ENCODE measurements around the gene CFAP97D2. TPM values are rescaled to one million over a fixed set of nuclear protein-coding genes. Genes with fewer than 3 reads are reported as not detected.
"Not testable (repeated sequence)": the region's sequence is repeated elsewhere in the genome, so short reads cannot be mapped to it uniquely, and the experiment has no call there.

Gene CFAP97D2
- total RNA-seq, 2 experiments from 2014 or later, result not detected

- DNase-seq, result no peak
- Mint-ChIP-seq H3K9me3 (ENCODE audit: insufficient read depth) (peaks cover 11% of the 10 kb centered on the region), H3K27me3 (ENCODE audit: low read depth) (peaks cover 9% of the 10 kb centered on the region), H3K4me1 (ENCODE audit: low read depth) (peaks cover 15% of the 10 kb centered on the region), H3K36me3 (ENCODE audit: low read depth) (peaks cover 5% of the 10 kb centered on the region), H3K4me3 (no peak overlapping the region), H3K27ac (no peak overlapping the region)
- ATAC-seq, result no peak
- ChIA-PET POLR2A (no interaction called here), CTCF (no interaction called here)
Observed at GRCh38 chr13:114177245-114178010, 1.6 kb upstream of the CFAP97D2 start.

GRCh38 chr13:114185182-114185971 is 6.3 kb downstream of the CFAP97D2 start:
- Mint-ChIP-seq H3K27ac (no peak overlapping the region), H3K4me1 (ENCODE audit: low read depth) (peaks cover 8% of the 10 kb centered on the region), H3K9me3 (ENCODE audit: insufficient read depth) (peaks cover 14% of the 10 kb centered on the region), H3K36me3 (ENCODE audit: low read depth) (peaks cover 3% of the 10 kb centered on the region), H3K27me3 (ENCODE audit: low read depth) (peaks cover 8% of the 10 kb centered on the region), H3K4me3 (no peak overlapping the region)
- ATAC-seq (no peak), DNase-seq (no peak)
- CTCF ChIA-PET, result no interaction called here
- POLR2A ChIA-PET, result no interaction called here

- H3K4me3 Mint-ChIP-seq, result no peak overlapping the region
- POLR2A ChIA-PET, result no interaction called here
- DNase-seq (no peak), ATAC-seq (no peak)
- peaks cover 2% of the 10 kb centered on the region for H3K36me3 Mint-ChIP-seq (ENCODE audit: low read depth)
- peaks cover 8% of the 10 kb centered on the region for H3K9me3 Mint-ChIP-seq (ENCODE audit: insufficient read depth)
- H3K4me1 Mint-ChIP-seq (ENCODE audit: low read depth), result peaks cover 13% of the 10 kb centered on the region
- peak overlapping the region; percentile 2 for H3K27ac Mint-ChIP-seq
- CTCF ChIA-PET, result no interaction called here
- peaks cover 5% of the 10 kb centered on the region for H3K27me3 Mint-ChIP-seq (ENCODE audit: low read depth)
Observed at GRCh38 chr13:114194853-114195252, 15.8 kb downstream of the CFAP97D2 start.

GRCh38 chr13:114196629-114197028 is 17.6 kb downstream of the CFAP97D2 start:
- Mint-ChIP-seq H3K36me3 (ENCODE audit: low read depth) (peaks cover 2% of the 10 kb centered on the region), H3K27ac (no peak overlapping the region), H3K4me1 (ENCODE audit: low read depth) (peaks cover 13% of the 10 kb centered on the region), H3K4me3 (no peak overlapping the region), H3K9me3 (ENCODE audit: insufficient read depth) (peaks cover 3% of the 10 kb centered on the region), H3K27me3 (ENCODE audit: low read depth) (peaks cover 3% of the 10 kb centered on the region)
- POLR2A ChIA-PET, result no interaction called here
- no peak for ATAC-seq
- DNase-seq, result no peak
- CTCF ChIA-PET, result no interaction called here

- ATAC-seq, result no peak
- DNase-seq, result no peak
- ChIA-PET CTCF (no interaction called here), POLR2A (no interaction called here)
- Mint-ChIP-seq H3K36me3 (ENCODE audit: low read depth) (no peaks in the 10 kb centered on the region), H3K4me1 (ENCODE audit: low read depth) (peaks cover 19% of the 10 kb centered on the region), H3K27ac (no peak overlapping the region), H3K9me3 (ENCODE audit: insufficient read depth) (no peaks in the 10 kb centered on the region), H3K4me3 (no peak overlapping the region), H3K27me3 (ENCODE audit: low read depth) (peaks cover 3% of the 10 kb centered on the region)
Observed at GRCh38 chr13:114198556-114198955, 19.5 kb downstream of the CFAP97D2 start.

- H3K27me3 Mint-ChIP-seq (ENCODE audit: low read depth); POLR2A ChIA-PET; H3K36me3 Mint-ChIP-seq (ENCODE audit: low read depth); H3K9me3 Mint-ChIP-seq (ENCODE audit: insufficient read depth); CTCF ChIA-PET; H3K27ac Mint-ChIP-seq; H3K4me3 Mint-ChIP-seq; DNase-seq; ATAC-seq: not testable (repeated sequence)
- peaks cover 20% of the 10 kb centered on the region for H3K4me1 Mint-ChIP-seq (ENCODE audit: low read depth)
Observed at GRCh38 chr13:114199526-114199925, 20.5 kb downstream of the CFAP97D2 start.

- ATAC-seq, result no peak
- Mint-ChIP-seq H3K27me3 (ENCODE audit: low read depth) (peaks cover 3% of the 10 kb centered on the region), H3K4me1 (ENCODE audit: low read depth) (peaks cover 17% of the 10 kb centered on the region), H3K4me3 (no peak overlapping the region), H3K9me3 (ENCODE audit: insufficient read depth) (no peaks in the 10 kb centered on the region), H3K27ac (no peak overlapping the region), H3K36me3 (ENCODE audit: low read depth) (peaks cover 3% of the 10 kb centered on the region)
- ChIA-PET CTCF (no interaction called here), POLR2A (no interaction called here)
- no peak for DNase-seq
Observed at GRCh38 chr13:114199954-114200353, 20.9 kb downstream of the CFAP97D2 start.

- H3K36me3 Mint-ChIP-seq (ENCODE audit: low read depth), result peaks cover 3% of the 10 kb centered on the region
- ChIA-PET POLR2A (no interaction called here), CTCF (no interaction called here)
- H3K27ac Mint-ChIP-seq, result no peak overlapping the region
- H3K4me1 Mint-ChIP-seq (ENCODE audit: low read depth), result peaks cover 13% of the 10 kb centered on the region
- no peaks in the 10 kb centered on the region for H3K9me3 Mint-ChIP-seq (ENCODE audit: insufficient read depth)
- no peak overlapping the region for H3K4me3 Mint-ChIP-seq
- H3K27me3 Mint-ChIP-seq (ENCODE audit: low read depth), result peaks cover 3% of the 10 kb centered on the region
- ATAC-seq (no peak), DNase-seq (no peak)
Observed at GRCh38 chr13:114200399-114200911, 21.4 kb downstream of the CFAP97D2 start.

- ChIA-PET CTCF (interaction anchor here (1.4 kb wide), 1 partner anchor 20 kb away, joined by 3 read pairs; no protein-coding TSS in a partner anchor), POLR2A (no interaction called here)
- H3K4me1 Mint-ChIP-seq (ENCODE audit: low read depth), result peaks cover 13% of the 10 kb centered on the region
- H3K36me3 Mint-ChIP-seq (ENCODE audit: low read depth), result peaks cover 3% of the 10 kb centered on the region
- no peaks in the 10 kb centered on the region for H3K9me3 Mint-ChIP-seq (ENCODE audit: insufficient read depth)
- ATAC-seq (no peak), DNase-seq (no peak)
- H3K27ac Mint-ChIP-seq, result no peak overlapping the region
- H3K27me3 Mint-ChIP-seq (ENCODE audit: low read depth), result no peaks in the 10 kb centered on the region
- H3K4me3 Mint-ChIP-seq, result no peak overlapping the region
Observed at GRCh38 chr13:114202581-114202980, 23.5 kb downstream of the CFAP97D2 start.

- H3K27ac Mint-ChIP-seq, result no peak overlapping the region
- H3K4me1 Mint-ChIP-seq (ENCODE audit: low read depth), result peaks cover 13% of the 10 kb centered on the region
- peaks cover 3% of the 10 kb centered on the region for H3K36me3 Mint-ChIP-seq (ENCODE audit: low read depth)
- ATAC-seq (no peak), DNase-seq (peak; percentile 40)
- POLR2A ChIA-PET, result no interaction called here
- no peaks in the 10 kb centered on the region for H3K9me3 Mint-ChIP-seq (ENCODE audit: insufficient read depth)
- H3K27me3 Mint-ChIP-seq (ENCODE audit: low read depth), result no peaks in the 10 kb centered on the region
- CTCF ChIA-PET, result no interaction called here
- no peak overlapping the region for H3K4me3 Mint-ChIP-seq
Observed at GRCh38 chr13:114203536-114203935, 24.5 kb downstream of the CFAP97D2 start.

- Mint-ChIP-seq H3K27me3 (ENCODE audit: low read depth) (peaks cover 3% of the 10 kb centered on the region), H3K4me3 (no peak overlapping the region), H3K27ac (no peak overlapping the region), H3K36me3 (ENCODE audit: low read depth) (peaks cover 3% of the 10 kb centered on the region), H3K9me3 (ENCODE audit: insufficient read depth) (no peaks in the 10 kb centered on the region), H3K4me1 (ENCODE audit: low read depth) (peaks cover 13% of the 10 kb centered on the region)
- no peak for ATAC-seq
- POLR2A ChIA-PET, result no interaction called here
- DNase-seq, result no peak
- CTCF ChIA-PET, result no interaction called here
Observed at GRCh38 chr13:114204894-114205293, 25.8 kb downstream of the CFAP97D2 start.

GRCh38 chr13:114208134-114208533 is 29.1 kb downstream of the CFAP97D2 start:
- H3K36me3 Mint-ChIP-seq (ENCODE audit: low read depth), result peaks cover 3% of the 10 kb centered on the region
- no peaks in the 10 kb centered on the region for H3K9me3 Mint-ChIP-seq (ENCODE audit: insufficient read depth)
- DNase-seq (no peak), ATAC-seq (no peak)
- CTCF ChIA-PET, result no interaction called here
- H3K27ac Mint-ChIP-seq, result no peak overlapping the region
- POLR2A ChIA-PET, result no interaction called here
- H3K4me1 Mint-ChIP-seq (ENCODE audit: low read depth), result peaks cover 11% of the 10 kb centered on the region
- peaks cover 7% of the 10 kb centered on the region for H3K27me3 Mint-ChIP-seq (ENCODE audit: low read depth)
- H3K4me3 Mint-ChIP-seq, result no peak overlapping the region
